ENCODE measurements around the gene MYOCD.
A peak's percentile ranks its signal among the peaks of the same experiment; 100 is the strongest.

DNA sequence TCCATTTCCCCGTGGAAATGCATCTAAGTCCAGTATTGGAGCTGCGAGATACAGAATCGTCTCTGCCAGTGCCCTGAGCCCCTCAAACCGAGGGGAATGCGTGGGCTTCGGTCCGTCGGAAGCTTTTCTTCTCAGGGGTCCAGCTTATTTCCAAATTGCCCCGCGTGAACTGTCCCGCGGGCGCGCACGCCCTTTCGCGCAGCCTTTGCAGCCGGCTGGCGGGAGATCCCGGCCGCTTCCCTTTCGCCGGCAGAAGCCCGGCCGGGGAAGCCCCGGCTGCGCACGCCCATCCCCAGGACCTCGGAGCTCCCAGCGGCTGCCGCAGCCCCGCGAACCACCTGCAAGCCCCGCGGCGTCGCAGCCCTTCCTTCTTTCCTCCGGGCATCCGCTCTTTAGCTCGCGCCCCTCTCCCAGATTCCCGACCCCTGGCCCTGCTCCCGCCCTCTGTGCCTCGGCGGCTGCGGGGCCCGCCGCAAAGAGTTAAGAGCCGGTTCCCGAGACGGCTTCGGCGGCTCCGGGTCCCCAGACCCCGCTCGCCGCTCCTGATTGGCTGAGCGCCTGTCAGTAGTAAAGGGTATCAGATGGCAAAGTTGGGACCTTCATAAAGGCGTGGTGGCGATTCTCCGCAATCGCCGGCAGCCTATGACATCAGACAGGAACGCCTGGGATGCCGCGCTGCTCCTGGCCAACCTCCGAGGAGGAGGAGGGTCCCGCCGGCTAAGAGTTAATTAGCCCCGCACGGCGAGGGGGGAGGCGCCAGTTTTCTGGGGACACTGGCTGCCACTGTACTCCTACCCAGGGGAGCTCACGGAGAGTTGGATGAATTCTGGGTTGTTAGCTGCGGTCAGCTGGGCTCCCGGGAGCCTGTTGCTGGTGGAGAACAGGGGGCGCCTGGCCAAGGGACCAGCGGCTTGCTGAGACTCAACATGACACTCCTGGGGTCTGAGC is at the start of gene MYOCD:
- TF ChIP-seq, protein P1, sequence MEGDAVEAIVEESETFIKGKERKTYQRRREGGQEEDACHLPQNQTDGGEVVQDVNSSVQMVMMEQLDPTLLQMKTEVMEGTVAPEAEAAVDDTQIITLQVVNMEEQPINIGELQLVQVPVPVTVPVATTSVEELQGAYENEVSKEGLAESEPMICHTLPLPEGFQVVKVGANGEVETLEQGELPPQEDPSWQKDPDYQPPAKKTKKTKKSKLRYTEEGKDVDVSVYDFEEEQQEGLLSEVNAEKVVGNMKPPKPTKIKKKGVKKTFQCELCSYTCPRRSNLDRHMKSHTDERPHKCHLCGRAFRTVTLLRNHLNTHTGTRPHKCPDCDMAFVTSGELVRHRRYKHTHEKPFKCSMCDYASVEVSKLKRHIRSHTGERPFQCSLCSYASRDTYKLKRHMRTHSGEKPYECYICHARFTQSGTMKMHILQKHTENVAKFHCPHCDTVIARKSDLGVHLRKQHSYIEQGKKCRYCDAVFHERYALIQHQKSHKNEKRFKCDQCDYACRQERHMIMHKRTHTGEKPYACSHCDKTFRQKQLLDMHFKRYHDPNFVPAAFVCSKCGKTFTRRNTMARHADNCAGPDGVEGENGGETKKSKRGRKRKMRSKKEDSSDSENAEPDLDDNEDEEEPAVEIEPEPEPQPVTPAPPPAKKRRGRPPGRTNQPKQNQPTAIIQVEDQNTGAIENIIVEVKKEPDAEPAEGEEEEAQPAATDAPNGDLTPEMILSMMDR (IDR thresholded peaks at IDR 0.05), result no peak
- TF ChIP-seq POLR2A (IDR thresholded peaks at IDR 0.05) (no peak), POLR2AphosphoS5 (IDR thresholded peaks at IDR 0.05; ENCODE audit: insufficient read depth in 1 of 2, low read depth in 1 of 2) (peak in 1 of 2 donors; percentile 72)

Measured in vagina (tissue), 2 donors.